ENCODE data around the gene NEU3.

The NEU3 gene

DNA sequence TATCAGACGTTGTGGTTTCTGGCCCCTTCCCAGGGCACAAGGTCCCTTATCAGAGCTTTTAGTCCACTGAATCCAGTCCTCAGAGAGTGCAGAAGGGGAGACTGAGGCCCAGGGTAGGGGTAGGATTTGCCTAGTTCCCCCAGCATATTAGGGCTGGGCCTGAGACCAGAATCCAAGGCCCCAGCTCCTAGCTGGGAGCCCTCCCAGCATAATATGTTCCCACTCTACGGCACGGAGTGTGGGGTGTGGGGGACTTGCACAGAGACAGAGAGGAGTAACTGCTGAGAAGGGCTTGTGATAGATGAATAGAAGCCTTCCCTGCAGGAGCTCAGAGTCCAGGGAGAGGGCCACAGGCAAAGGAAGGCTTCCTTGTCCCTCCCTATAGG is 43.8 kb downstream of the NEU3 start:
- Histone ChIP-seq H3K14ac (ENCODE audit: low read length in 2 of 2) (no peak overlapping the region), H3K79me1 (replicated peaks; ENCODE audit: low read length, poor library complexity, severe bottlenecking) (no peaks in the 10 kb centered on the region), H2BK15ac (ENCODE audit: low read depth, poor library complexity, severe bottlenecking) (peak overlapping the region; percentile 37), H2AFZ (ENCODE audit: low read depth, low read length) (no peak overlapping the region), H3K4me2 (ENCODE audit: low read length, poor library complexity, severe bottlenecking) (no peak overlapping the region), H3K4ac (ENCODE audit: low read depth in 1 of 2, low read length in 2 of 2) (no peak overlapping the region), H3K9me3 (ENCODE audit: control insufficient read depth, low read length) (no peaks in the 10 kb centered on the region), H3K27ac (ENCODE audit: low read length, poor library complexity, severe bottlenecking) (no peak overlapping the region), H4K8ac (ENCODE audit: low read length) (no peak overlapping the region), H2BK5ac (ENCODE audit: low read depth, low read length, poor library complexity, severe bottlenecking) (no peak overlapping the region), H3K23ac (ENCODE audit: low read length in 2 of 2) (no peak overlapping the region), H2AK5ac (ENCODE audit: low read length, severe bottlenecking) (peak overlapping the region; percentile 52), H2BK12ac (ENCODE audit: low read length in 2 of 2) (peak overlapping the region in 1 of 2 experiments; percentile 15), H3K18ac (ENCODE audit: low read depth in 1 of 2, low read length in 2 of 2) (peak overlapping the region in 1 of 2 experiments; percentile 18), H3K9ac (ENCODE audit: low read length) (no peak overlapping the region), H2BK120ac (ENCODE audit: low read depth, low read length) (no peak overlapping the region), H3K4me1 (ENCODE audit: control insufficient read depth, insufficient read depth, low read depth, low read length) (peaks cover 17% of the 10 kb centered on the region), H3K27me3 (ENCODE audit: control insufficient read depth in 1 of 2, insufficient read depth in 1 of 2, low read length in 2 of 2) (no peaks in the 10 kb centered on the region), H3K4me3 (ENCODE audit: insufficient read depth in 1 of 2, low read depth in 1 of 2, low read length in 2 of 2) (no peak overlapping the region), H3K36me3 (ENCODE audit: control insufficient read depth in 1 of 2, insufficient read depth in 2 of 2, low read depth in 1 of 2, low read length in 2 of 2) (no peaks in the 10 kb centered on the region), H4K91ac (ENCODE audit: low read length) (peak overlapping the region; percentile 5)
- no peak for DNase-seq
- WGBS: 97% methylated on average over 3 of the region's 3 CpGs

DNA sequence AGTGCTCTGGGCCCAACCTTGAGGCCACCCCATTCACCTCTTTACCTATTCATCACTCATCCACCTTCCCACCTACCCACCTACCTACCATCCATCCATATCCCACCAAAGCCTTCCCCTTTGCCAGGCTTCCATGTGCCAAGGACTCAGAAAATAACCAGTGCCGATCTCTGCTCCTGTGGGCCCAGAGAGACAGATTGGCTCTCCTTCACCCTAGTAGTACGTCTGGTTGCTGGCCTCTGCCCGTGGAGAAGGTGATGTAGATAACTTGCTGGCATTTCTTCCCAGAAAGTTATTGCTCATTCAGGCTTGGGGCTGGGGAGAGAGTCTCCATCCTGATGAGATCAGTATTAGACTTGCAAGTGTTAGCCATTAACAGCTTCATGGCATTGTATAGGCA is 45.2 kb downstream of the NEU3 start:
- no peak overlapping the region for H3K4me3 ChIP-seq (ENCODE audit: insufficient read depth in 1 of 2, low read depth in 1 of 2, low read length in 2 of 2)
- H3K27ac ChIP-seq (ENCODE audit: low read length, poor library complexity, severe bottlenecking): no peak overlapping the region
- no peak overlapping the region for H4K8ac ChIP-seq (ENCODE audit: low read length)
- H3K4me2 ChIP-seq (ENCODE audit: low read length, poor library complexity, severe bottlenecking): no peak overlapping the region
- no peaks in the 10 kb centered on the region for H3K9me3 ChIP-seq (ENCODE audit: control insufficient read depth, low read length)
- peaks cover 17% of the 10 kb centered on the region for H3K4me1 ChIP-seq (ENCODE audit: control insufficient read depth, insufficient read depth, low read depth, low read length)
- DNase-seq: no peak
- peak overlapping the region; percentile 57 for H2AK5ac ChIP-seq (ENCODE audit: low read length, severe bottlenecking)
- no peak overlapping the region for H3K18ac ChIP-seq (ENCODE audit: low read depth in 1 of 2, low read length in 2 of 2)
- no peaks in the 10 kb centered on the region for H3K79me1 ChIP-seq (replicated peaks; ENCODE audit: low read length, poor library complexity, severe bottlenecking)
- H2AFZ ChIP-seq (ENCODE audit: low read depth, low read length): no peak overlapping the region
- H3K14ac ChIP-seq (ENCODE audit: low read length in 2 of 2): no peak overlapping the region
- H2BK120ac ChIP-seq (ENCODE audit: low read depth, low read length): no peak overlapping the region
- H3K23ac ChIP-seq (ENCODE audit: low read length in 2 of 2): no peak overlapping the region
- WGBS: 97% methylated on average over 3 of the region's 3 CpGs
- no peak overlapping the region for H2BK12ac ChIP-seq (ENCODE audit: low read length in 2 of 2)
- H3K9ac ChIP-seq (ENCODE audit: low read length): no peak overlapping the region
- no peak overlapping the region for H2BK5ac ChIP-seq (ENCODE audit: low read depth, low read length, poor library complexity, severe bottlenecking)
- no peak overlapping the region for H4K91ac ChIP-seq (ENCODE audit: low read length)
- H3K36me3 ChIP-seq (ENCODE audit: control insufficient read depth in 1 of 2, insufficient read depth in 2 of 2, low read depth in 1 of 2, low read length in 2 of 2): no peaks in the 10 kb centered on the region
- H2BK15ac ChIP-seq (ENCODE audit: low read depth, poor library complexity, severe bottlenecking): no peak overlapping the region
- H3K4ac ChIP-seq (ENCODE audit: low read depth in 1 of 2, low read length in 2 of 2): no peak overlapping the region
- no peaks in the 10 kb centered on the region for H3K27me3 ChIP-seq (ENCODE audit: control insufficient read depth in 1 of 2, insufficient read depth in 1 of 2, low read length in 2 of 2)

DNA sequence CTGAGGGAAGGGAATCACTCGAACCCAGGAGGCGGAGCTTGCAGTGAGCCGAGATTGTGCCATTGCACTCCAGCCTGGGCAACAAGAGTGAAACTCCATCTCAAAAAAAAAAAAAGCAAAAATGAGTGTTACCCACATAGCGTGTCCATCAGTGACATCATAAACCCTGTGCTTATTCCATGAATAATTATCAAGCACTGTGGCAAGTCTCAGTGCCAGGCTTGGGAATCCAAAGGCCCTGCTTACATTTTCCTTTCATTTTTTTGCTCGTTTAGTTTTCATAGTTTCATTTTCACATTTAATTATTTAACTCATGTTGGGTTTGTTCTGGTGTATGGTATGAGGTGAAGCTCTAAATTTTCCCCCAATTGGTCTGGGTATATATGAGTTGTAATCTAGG is 46.5 kb downstream of the NEU3 start:
- no peak overlapping the region for H2AFZ ChIP-seq (ENCODE audit: low read depth, low read length)
- WGBS: 96% methylated on average over 4 of the region's 5 CpGs
- no peaks in the 10 kb centered on the region for H3K36me3 ChIP-seq (ENCODE audit: control insufficient read depth in 1 of 2, insufficient read depth in 2 of 2, low read depth in 1 of 2, low read length in 2 of 2)
- H4K8ac ChIP-seq (ENCODE audit: low read length): no peak overlapping the region
- no peak overlapping the region for H3K4ac ChIP-seq (ENCODE audit: low read depth in 1 of 2, low read length in 2 of 2)
- no peak overlapping the region for H2AK5ac ChIP-seq (ENCODE audit: low read length, severe bottlenecking)
- no peaks in the 10 kb centered on the region for H3K27me3 ChIP-seq (ENCODE audit: control insufficient read depth in 1 of 2, insufficient read depth in 1 of 2, low read length in 2 of 2)
- no peak overlapping the region for H3K4me2 ChIP-seq (ENCODE audit: low read length, poor library complexity, severe bottlenecking)
- H4K91ac ChIP-seq (ENCODE audit: low read length): no peak overlapping the region
- no peak for DNase-seq
- H3K23ac ChIP-seq (ENCODE audit: low read length in 2 of 2): no peak overlapping the region
- H3K79me1 ChIP-seq (replicated peaks; ENCODE audit: low read length, poor library complexity, severe bottlenecking): no peaks in the 10 kb centered on the region
- no peak overlapping the region for H2BK15ac ChIP-seq (ENCODE audit: low read depth, poor library complexity, severe bottlenecking)
- no peaks in the 10 kb centered on the region for H3K9me3 ChIP-seq (ENCODE audit: control insufficient read depth, low read length)
- H3K27ac ChIP-seq (ENCODE audit: low read length, poor library complexity, severe bottlenecking): peak overlapping the region; percentile 10
- H2BK12ac ChIP-seq (ENCODE audit: low read length in 2 of 2): no peak overlapping the region
- no peak overlapping the region for H3K14ac ChIP-seq (ENCODE audit: low read length in 2 of 2)
- H3K9ac ChIP-seq (ENCODE audit: low read length): no peak overlapping the region
- H2BK5ac ChIP-seq (ENCODE audit: low read depth, low read length, poor library complexity, severe bottlenecking): no peak overlapping the region
- H2BK120ac ChIP-seq (ENCODE audit: low read depth, low read length): no peak overlapping the region
- H3K4me1 ChIP-seq (ENCODE audit: control insufficient read depth, insufficient read depth, low read depth, low read length): peaks cover 19% of the 10 kb centered on the region
- H3K18ac ChIP-seq (ENCODE audit: low read depth in 1 of 2, low read length in 2 of 2): no peak overlapping the region
- H3K4me3 ChIP-seq (ENCODE audit: insufficient read depth in 1 of 2, low read depth in 1 of 2, low read length in 2 of 2): no peak overlapping the region

DNA sequence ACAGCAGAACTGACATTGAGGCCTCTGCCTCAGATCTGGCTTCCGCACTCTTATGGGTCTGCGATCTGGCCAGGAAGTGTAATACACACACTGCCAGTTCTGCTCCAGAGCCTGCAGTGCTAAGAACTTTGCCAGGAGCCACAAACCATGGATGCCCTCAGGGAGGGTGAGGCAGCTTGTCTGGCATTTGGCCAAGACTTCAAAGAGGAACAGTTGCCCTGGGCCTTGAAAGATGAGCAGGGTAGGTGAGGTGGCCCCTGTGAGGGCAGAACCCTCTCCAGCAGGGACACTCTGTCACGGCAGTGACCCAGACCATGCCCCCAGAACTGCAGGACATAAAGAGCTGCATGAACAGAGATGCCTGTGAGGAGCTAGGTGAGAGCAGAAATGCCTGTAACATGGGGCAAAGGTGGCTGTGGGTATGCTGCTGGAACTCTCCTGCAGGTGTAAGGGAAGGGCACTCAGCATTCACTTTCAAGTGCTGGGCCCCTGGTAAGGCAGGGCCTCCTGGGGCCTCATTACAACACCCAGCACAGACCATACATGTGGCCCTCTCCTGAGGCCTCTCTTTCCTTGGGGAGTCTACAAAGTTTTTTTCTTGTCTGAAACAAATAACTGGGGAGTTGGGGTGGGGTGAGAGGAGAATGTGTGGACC is 47.3 kb downstream of the NEU3 start:
- H3K79me1 ChIP-seq (replicated peaks; ENCODE audit: low read length, poor library complexity, severe bottlenecking): no peaks in the 10 kb centered on the region
- DNase-seq: no peak
- no peak overlapping the region for H3K4ac ChIP-seq (ENCODE audit: low read depth in 1 of 2, low read length in 2 of 2)
- no peak overlapping the region for H3K23ac ChIP-seq (ENCODE audit: low read length in 2 of 2)
- no peaks in the 10 kb centered on the region for H3K9me3 ChIP-seq (ENCODE audit: control insufficient read depth, low read length)
- H3K9ac ChIP-seq (ENCODE audit: low read length): no peak overlapping the region
- H2BK5ac ChIP-seq (ENCODE audit: low read depth, low read length, poor library complexity, severe bottlenecking): no peak overlapping the region
- H3K18ac ChIP-seq (ENCODE audit: low read depth in 1 of 2, low read length in 2 of 2): no peak overlapping the region
- no peak overlapping the region for H4K8ac ChIP-seq (ENCODE audit: low read length)
- H4K91ac ChIP-seq (ENCODE audit: low read length): no peak overlapping the region
- no peaks in the 10 kb centered on the region for H3K27me3 ChIP-seq (ENCODE audit: control insufficient read depth in 1 of 2, insufficient read depth in 1 of 2, low read length in 2 of 2)
- no peak overlapping the region for H3K14ac ChIP-seq (ENCODE audit: low read length in 2 of 2)
- H3K4me2 ChIP-seq (ENCODE audit: low read length, poor library complexity, severe bottlenecking): no peak overlapping the region
- peak overlapping the region; percentile 21 for H3K27ac ChIP-seq (ENCODE audit: low read length, poor library complexity, severe bottlenecking)
- H2BK120ac ChIP-seq (ENCODE audit: low read depth, low read length): no peak overlapping the region
- no peaks in the 10 kb centered on the region for H3K36me3 ChIP-seq (ENCODE audit: control insufficient read depth in 1 of 2, insufficient read depth in 2 of 2, low read depth in 1 of 2, low read length in 2 of 2)
- no peak overlapping the region for H2AFZ ChIP-seq (ENCODE audit: low read depth, low read length)
- no peak overlapping the region for H3K4me3 ChIP-seq (ENCODE audit: insufficient read depth in 1 of 2, low read depth in 1 of 2, low read length in 2 of 2)
- no peak overlapping the region for H2BK12ac ChIP-seq (ENCODE audit: low read length in 2 of 2)
- H2BK15ac ChIP-seq (ENCODE audit: low read depth, poor library complexity, severe bottlenecking): no peak overlapping the region
- H3K4me1 ChIP-seq (ENCODE audit: control insufficient read depth, insufficient read depth, low read depth, low read length): peaks cover 20% of the 10 kb centered on the region
- no peak overlapping the region for H2AK5ac ChIP-seq (ENCODE audit: low read length, severe bottlenecking)
- WGBS: 93% methylated on average over 3 of the region's 3 CpGs

Measured in mesenchymal stem cell (in vitro differentiated cells and primary cell).